MM.1S (cell line): ENCODE results near the gene PLCB4.

Source experiments
- DNase-seq: peaks from one replicate; pipeline ENCODE4 v3.0.0-alpha.2; 2015
- H2AFZ ChIP-seq: fragments of 300-600 bp; sonication (generic); 2 replicates; pipeline ENCODE4 v1.6.0; 2016; ENCODE audit warnings: antibody characterized with exemption, low read length
- H3F3A ChIP-seq: fragments of 300-600 bp; sonication (generic); 2 replicates; pipeline ENCODE4 v1.6.1; 2016; ENCODE audit warnings: mild to moderate bottlenecking, antibody characterized with exemption, low read length, moderate library complexity, mixed read lengths; ENCODE audit not compliant: insufficient read depth
- H3K27ac ChIP-seq: fragments of 300-600 bp; sonication (generic); 2 replicates; pipeline ENCODE4 v1.5.1; 2016; ENCODE audit warnings: mild to moderate bottlenecking, low read length
- H3K27me3 ChIP-seq: fragments of 300-600 bp; sonication (generic); replicated peaks from 2 replicates; pipeline ENCODE4 v1.6.0; 2016; ENCODE audit warnings: low read length; ENCODE audit not compliant: insufficient read depth
- H3K36me3 ChIP-seq: fragments of 300-600 bp; sonication (generic); replicated peaks from 2 replicates; pipeline ENCODE4 v1.6.1; 2016; ENCODE audit warnings: mild to moderate bottlenecking, low read length, mixed read lengths; ENCODE audit not compliant: insufficient read depth
- H3K4me1 ChIP-seq: fragments of 300-600 bp; sonication (generic); 2 replicates; pipeline ENCODE4 v1.6.1; 2016; ENCODE audit warnings: low read length, mixed read lengths
- H3K4me2 ChIP-seq: fragments of 300-600 bp; sonication (generic); 2 replicates; pipeline ENCODE4 v1.6.0; 2016; ENCODE audit warnings: low read depth, low read length
- H3K4me3 ChIP-seq: fragments of 300-600 bp; sonication (generic); 2 replicates; pipeline ENCODE4 v1.5.1; 2016; ENCODE audit warnings: low read length, mixed read lengths
- H3K79me2 ChIP-seq: fragments of 300-600 bp; sonication (generic); 2 replicates; pipeline ENCODE4 v1.6.1; 2016; ENCODE audit warnings: mixed run types, low read length, mixed read lengths
- H3K9ac ChIP-seq: fragments of 300-600 bp; sonication (generic); 2 replicates; pipeline ENCODE4 v1.6.1; 2016; ENCODE audit warnings: low read length, mixed read lengths
- H3K9me2 ChIP-seq: fragments of 300-600 bp; sonication (generic); replicated peaks from 2 replicates; pipeline ENCODE4 v1.6.1; 2016; ENCODE audit warnings: mild to moderate bottlenecking, low read length, mixed read lengths; ENCODE audit not compliant: insufficient read depth
- H3K9me3 ChIP-seq: fragments of 300-600 bp; sonication (generic); replicated peaks from 2 replicates; pipeline ENCODE4 v1.6.1; 2016; ENCODE audit warnings: mild to moderate bottlenecking, low read length, mixed read lengths; ENCODE audit not compliant: insufficient read depth
- H4K20me1 ChIP-seq: fragments of 300-600 bp; sonication (generic); 2 replicates; pipeline ENCODE4 v1.6.1; 2016; ENCODE audit warnings: mild to moderate bottlenecking, low read length, moderate library complexity, mixed read lengths; ENCODE audit not compliant: insufficient read depth
- CTCF ChIP-seq: fragments of 300-600 bp; sonication (generic); IDR thresholded peaks from 2 replicates; pipeline ENCODE4 v1.5.1; 2016; ENCODE audit warnings: antibody characterized with exemption, low read length, mixed read lengths
- EZH2 ChIP-seq: fragments of 300-600 bp; sonication (generic); optimal IDR thresholded peaks from 2 replicates; pipeline ENCODE3; 2017; ENCODE audit warnings: low read depth, mild to moderate bottlenecking, antibody characterized with exemption, low read length, mixed read lengths
- EZH2phosphoT487 ChIP-seq: fragments of 300-600 bp; sonication (generic); IDR thresholded peaks from 2 replicates; pipeline ENCODE4 v1.6.1; 2018; ENCODE audit warnings: antibody characterized with exemption, low read length

PLCB4 gene

GRCh38 chr20:9358001-9358400 lies 289.1 kb downstream of the PLCB4 start:
- Histone ChIP-seq H3K36me3 (no peaks in the 10 kb centered on the region), H4K20me1 (no peaks in the 10 kb centered on the region), H3K79me2 (no peaks in the 10 kb centered on the region), H3K9ac (no peak overlapping the region), H3K4me3 (no peak overlapping the region), H3K4me1 (peaks cover 19% of the 10 kb centered on the region), H3K4me2 (no peak overlapping the region), H3K9me3 (no peaks in the 10 kb centered on the region), H3K27ac (no peak overlapping the region), H2AFZ (no peak overlapping the region), H3K27me3 (no peaks in the 10 kb centered on the region), H3F3A (no peaks in the 10 kb centered on the region), H3K9me2 (no peaks in the 10 kb centered on the region)
- no peak for TF ChIP-seq CTCF
- no peak for TF ChIP-seq EZH2
- no peak for TF ChIP-seq EZH2phosphoT487
- DNase-seq = no peak

GRCh38 chr20:9359561-9360308 lies 290.8 kb downstream of the PLCB4 start:
- no peak overlapping the region for H3K4me2 ChIP-seq
- no peak overlapping the region for H3K4me3 ChIP-seq
- H3K27ac ChIP-seq = no peak overlapping the region
- DNase-seq = peak; percentile 54
- H3F3A ChIP-seq = no peaks in the 10 kb centered on the region
- TF ChIP-seq EZH2 (no peak), EZH2phosphoT487 (no peak), CTCF (peak; percentile 58)
- no peaks in the 10 kb centered on the region for H3K9me3 ChIP-seq
- no peak overlapping the region for H3K9ac ChIP-seq
- H3K4me1 ChIP-seq = peaks cover 16% of the 10 kb centered on the region
- H4K20me1 ChIP-seq = no peaks in the 10 kb centered on the region
- no peaks in the 10 kb centered on the region for H3K36me3 ChIP-seq
- no peaks in the 10 kb centered on the region for H3K9me2 ChIP-seq
- no peaks in the 10 kb centered on the region for H3K79me2 ChIP-seq
- peak overlapping the region; percentile 32; the same call in 1 of the 2 replicates for H2AFZ ChIP-seq
- H3K27me3 ChIP-seq = no peaks in the 10 kb centered on the region

GRCh38 chr20:9360431-9360830 lies 291.5 kb downstream of the PLCB4 start:
- H3K9ac ChIP-seq = no peak overlapping the region
- no peaks in the 10 kb centered on the region for H3K9me3 ChIP-seq
- H3K36me3 ChIP-seq = no peaks in the 10 kb centered on the region
- no peaks in the 10 kb centered on the region for H3K9me2 ChIP-seq
- DNase-seq = no peak
- H3K27me3 ChIP-seq = no peaks in the 10 kb centered on the region
- no peaks in the 10 kb centered on the region for H3K79me2 ChIP-seq
- H3K4me2 ChIP-seq = no peak overlapping the region
- H3K4me1 ChIP-seq = peaks cover 16% of the 10 kb centered on the region
- no peak overlapping the region for H3K4me3 ChIP-seq
- no peak overlapping the region for H3K27ac ChIP-seq
- H3F3A ChIP-seq = no peaks in the 10 kb centered on the region
- H2AFZ ChIP-seq = no peak overlapping the region
- TF ChIP-seq CTCF = no peak
- no peak for TF ChIP-seq EZH2
- no peak for TF ChIP-seq EZH2phosphoT487
- H4K20me1 ChIP-seq = no peaks in the 10 kb centered on the region
